Muscle layer of colon (tissue), 2 donors: ENCODE results near the gene DCAF17.

Experiments used
- H3K27ac ChIP-seq: one replicate; pipeline ENCODE4 v1.7.0; 2013; ENCODE audit warnings: low read depth, mild to moderate bottlenecking, low read length, moderate library complexity
- H3K27me3 ChIP-seq, 2 donors: one replicate each; pipeline ENCODE4 v1.7.0; 2013; ENCODE audit warnings: low read length in 2 of 2, mild to moderate bottlenecking in 2 of 2; ENCODE audit not compliant: insufficient read depth in 2 of 2, control insufficient read depth in 1 of 2
- H3K36me3 ChIP-seq: one replicate; pipeline ENCODE4 v1.7.0; 2013; ENCODE audit warnings: mild to moderate bottlenecking, low read length; ENCODE audit not compliant: insufficient read depth
- H3K4me1 ChIP-seq: one replicate; pipeline ENCODE4 v1.7.0; 2013; ENCODE audit warnings: mild to moderate bottlenecking, low read length; ENCODE audit not compliant: insufficient read depth
- H3K4me3 ChIP-seq, 2 donors: one replicate each; pipeline ENCODE4 v1.7.0; 2013; ENCODE audit warnings: low read length in 2 of 2, low read depth in 1 of 2, mild to moderate bottlenecking in 1 of 2, moderate library complexity in 1 of 2
- H3K9ac ChIP-seq: one replicate; pipeline ENCODE4 v1.7.0; 2013; ENCODE audit warnings: low read length
- H3K9me3 ChIP-seq: one replicate; pipeline ENCODE4 v1.7.0; 2013; ENCODE audit warnings: mild to moderate bottlenecking, low read length
- donor health status: abdominal sarcoma.
- donor health status: Adenocarcinoma of cecum.

Gene DCAF17

GRCh38 chr2:171470129-171470528, 36.1 kb downstream of the DCAF17 start:
- H3K27ac ChIP-seq = no peak overlapping the region
- H3K4me3 ChIP-seq = no peak overlapping the region
- H3K9ac ChIP-seq = no peak overlapping the region
- no peaks in the 10 kb centered on the region for H3K27me3 ChIP-seq
- no peaks in the 10 kb centered on the region for H3K9me3 ChIP-seq
- H3K4me1 ChIP-seq = no peaks in the 10 kb centered on the region
- H3K36me3 ChIP-seq = peaks cover 40% of the 10 kb centered on the region

DNA sequence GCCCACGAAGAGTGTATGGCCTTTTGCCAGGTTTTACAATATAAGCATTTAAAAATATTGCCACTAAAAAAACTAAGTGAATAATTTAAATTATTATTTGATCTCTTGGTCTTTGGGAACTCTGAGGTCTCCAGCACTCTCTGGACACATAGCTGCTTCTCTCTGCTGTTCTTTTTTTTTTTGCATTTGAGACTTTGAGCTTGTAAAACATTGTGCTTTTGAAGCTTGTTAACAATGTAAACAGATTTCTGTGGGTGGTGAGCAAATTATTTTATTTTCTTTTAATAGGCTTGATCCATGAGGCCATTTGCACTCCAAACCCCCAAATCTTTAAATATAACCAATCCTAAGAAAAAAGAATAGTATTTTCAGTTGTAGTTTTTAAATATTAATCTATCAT, 42.0 kb downstream of the DCAF17 start:
- H3K27me3 ChIP-seq = no peaks in the 10 kb centered on the region
- peaks cover 30% of the 10 kb centered on the region for H3K36me3 ChIP-seq
- no peak overlapping the region for H3K4me3 ChIP-seq
- H3K9ac ChIP-seq = no peak overlapping the region
- H3K27ac ChIP-seq = no peak overlapping the region
- H3K4me1 ChIP-seq = no peaks in the 10 kb centered on the region
- H3K9me3 ChIP-seq = no peaks in the 10 kb centered on the region

DNA sequence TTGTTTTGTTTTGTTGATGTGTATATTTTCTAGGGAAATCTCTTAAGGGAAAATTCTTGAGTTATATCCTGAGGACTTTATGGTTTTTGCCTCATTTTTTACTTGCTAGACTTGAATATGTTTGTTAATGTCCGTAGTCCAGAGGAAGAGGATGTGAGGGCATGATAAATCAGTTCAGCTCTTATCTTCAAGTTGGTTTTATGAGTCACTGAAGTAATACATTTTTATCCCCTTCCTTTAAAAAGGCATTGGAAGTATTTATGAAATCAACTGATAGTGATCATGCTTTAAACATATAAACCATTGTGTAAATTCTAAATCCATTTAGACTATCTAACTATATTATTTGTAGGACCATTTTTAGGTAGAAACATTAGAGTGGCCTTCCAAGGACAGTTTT, 44.3 kb downstream of the DCAF17 start:
- Histone ChIP-seq H3K4me3 (no peak overlapping the region), H3K9ac (no peak overlapping the region), H3K36me3 (peaks cover 38% of the 10 kb centered on the region), H3K4me1 (no peaks in the 10 kb centered on the region), H3K27me3 (no peaks in the 10 kb centered on the region), H3K9me3 (no peaks in the 10 kb centered on the region), H3K27ac (no peak overlapping the region)

DNA sequence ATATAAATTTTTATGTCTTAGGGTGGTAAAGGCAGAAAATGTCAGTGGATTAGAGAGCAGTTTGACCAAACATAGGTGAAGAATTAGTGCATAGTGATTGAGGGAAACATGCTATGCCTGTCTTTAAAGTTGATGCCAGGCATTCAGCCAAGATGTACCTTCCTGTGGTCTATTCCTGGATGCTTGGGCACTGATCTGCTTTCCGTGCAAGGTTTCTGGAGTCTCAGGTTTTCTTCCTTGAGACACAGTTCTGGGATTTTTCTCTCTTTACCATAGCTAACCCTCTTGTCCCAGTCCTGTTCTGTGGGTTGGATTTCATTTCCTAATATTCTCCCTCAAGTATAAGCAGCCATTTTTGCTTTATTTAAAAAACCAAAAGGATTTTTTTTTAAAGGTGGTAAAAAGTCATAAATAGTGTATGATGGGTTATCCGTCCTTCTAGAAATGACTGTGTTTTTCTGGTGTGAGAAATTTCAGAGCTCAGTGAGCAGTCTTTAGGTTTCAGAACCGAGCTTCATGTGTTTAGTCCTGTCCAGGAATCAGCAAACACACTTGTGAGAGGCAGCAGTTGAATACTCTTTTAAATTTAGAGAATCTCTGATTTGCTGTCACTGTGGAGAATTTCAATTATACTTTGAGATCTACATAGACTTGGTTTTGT, 45.3 kb downstream of the DCAF17 start:
- H3K9ac ChIP-seq = no peak overlapping the region
- no peaks in the 10 kb centered on the region for H3K9me3 ChIP-seq
- no peak overlapping the region for H3K4me3 ChIP-seq
- peaks cover 29% of the 10 kb centered on the region for H3K36me3 ChIP-seq
- no peaks in the 10 kb centered on the region for H3K4me1 ChIP-seq
- H3K27me3 ChIP-seq = no peaks in the 10 kb centered on the region
- no peak overlapping the region for H3K27ac ChIP-seq

GRCh38 chr2:171480908-171481307, 46.9 kb downstream of the DCAF17 start:
- H3K4me3 ChIP-seq = no peak overlapping the region
- no peak overlapping the region for H3K27ac ChIP-seq
- no peaks in the 10 kb centered on the region for H3K27me3 ChIP-seq
- H3K9me3 ChIP-seq = no peaks in the 10 kb centered on the region
- peaks cover 18% of the 10 kb centered on the region for H3K36me3 ChIP-seq
- no peak overlapping the region for H3K9ac ChIP-seq
- H3K4me1 ChIP-seq = no peaks in the 10 kb centered on the region

- H3K27ac ChIP-seq = no peak overlapping the region
- H3K36me3 ChIP-seq = peaks cover 18% of the 10 kb centered on the region
- no peak overlapping the region for H3K9ac ChIP-seq
- H3K27me3 ChIP-seq = no peaks in the 10 kb centered on the region
- H3K9me3 ChIP-seq = no peaks in the 10 kb centered on the region
- H3K4me1 ChIP-seq = no peaks in the 10 kb centered on the region
- no peak overlapping the region for H3K4me3 ChIP-seq
Observed at GRCh38 chr2:171482308-171482707, 48.3 kb downstream of the DCAF17 start.

GRCh38 chr2:171482877-171483276, 48.9 kb downstream of the DCAF17 start:
- Histone ChIP-seq H3K9ac (no peak overlapping the region), H3K27ac (no peak overlapping the region), H3K9me3 (no peaks in the 10 kb centered on the region), H3K4me3 (no peak overlapping the region), H3K36me3 (peaks cover 15% of the 10 kb centered on the region), H3K27me3 (no peaks in the 10 kb centered on the region), H3K4me1 (no peaks in the 10 kb centered on the region)

GRCh38 chr2:171483793-171484192, 49.8 kb downstream of the DCAF17 start:
- Histone ChIP-seq H3K36me3 (peaks cover 15% of the 10 kb centered on the region), H3K4me3 (no peak overlapping the region), H3K27ac (no peak overlapping the region), H3K4me1 (no peaks in the 10 kb centered on the region), H3K9me3 (no peaks in the 10 kb centered on the region), H3K9ac (no peak overlapping the region), H3K27me3 (no peaks in the 10 kb centered on the region)

GRCh38 chr2:171485116-171485515, 51.1 kb downstream of the DCAF17 start:
- Histone ChIP-seq H3K9me3 (no peaks in the 10 kb centered on the region), H3K4me1 (no peaks in the 10 kb centered on the region), H3K36me3 (peaks cover 15% of the 10 kb centered on the region), H3K27ac (no peak overlapping the region), H3K27me3 (no peaks in the 10 kb centered on the region), H3K4me3 (no peak overlapping the region), H3K9ac (no peak overlapping the region)

DNA sequence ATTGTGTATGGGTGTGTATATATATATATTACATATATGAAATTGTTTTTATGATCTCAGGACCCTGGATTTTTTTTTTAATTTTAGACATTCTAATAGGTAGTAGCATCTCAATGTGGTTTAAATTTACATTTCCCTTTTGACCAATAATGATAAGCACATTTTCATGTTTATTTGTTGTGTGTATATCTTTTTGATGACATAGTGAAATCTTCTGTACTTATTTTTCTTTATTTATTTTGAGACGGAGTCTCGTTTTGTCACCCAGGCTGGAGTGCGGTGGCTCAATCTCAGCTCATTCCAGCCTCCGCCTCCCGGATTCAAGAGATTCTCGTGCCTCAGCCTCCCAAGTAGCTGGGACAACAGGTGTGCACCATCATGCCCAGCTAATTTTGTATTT, 53.2 kb downstream of the DCAF17 start:
- no peaks in the 10 kb centered on the region for H3K9me3 ChIP-seq
- no peaks in the 10 kb centered on the region for H3K4me1 ChIP-seq
- no peak overlapping the region for H3K9ac ChIP-seq
- no peak overlapping the region for H3K4me3 ChIP-seq
- H3K36me3 ChIP-seq = peaks cover 9% of the 10 kb centered on the region
- no peak overlapping the region for H3K27ac ChIP-seq
- no peaks in the 10 kb centered on the region for H3K27me3 ChIP-seq

DNA sequence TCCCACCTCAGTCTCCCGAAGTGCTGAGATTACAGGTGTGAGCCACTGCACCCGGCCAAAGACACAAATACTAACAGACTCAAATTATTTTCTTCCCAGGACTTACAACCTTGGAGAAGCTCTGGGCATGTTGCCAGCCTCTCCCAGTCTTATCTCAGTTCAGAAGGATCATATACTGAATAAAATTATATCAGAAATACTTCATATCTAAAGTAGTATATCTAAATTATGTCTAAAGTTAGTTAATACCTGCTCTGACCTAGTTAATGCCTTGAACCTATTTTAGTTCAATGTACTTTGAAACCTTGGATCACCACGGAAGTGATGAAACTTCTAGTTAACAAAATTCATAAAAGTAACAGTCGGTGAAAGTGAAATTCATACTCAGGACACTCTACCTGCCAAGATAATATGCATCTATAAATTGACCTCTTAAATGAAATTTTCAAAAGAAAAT, 53.8 kb downstream of the DCAF17 start:
- Histone ChIP-seq H3K9me3 (no peaks in the 10 kb centered on the region), H3K9ac (no peak overlapping the region), H3K27ac (no peak overlapping the region), H3K4me3 (no peak overlapping the region), H3K27me3 (no peaks in the 10 kb centered on the region), H3K36me3 (peaks cover 3% of the 10 kb centered on the region), H3K4me1 (no peaks in the 10 kb centered on the region)

DNA sequence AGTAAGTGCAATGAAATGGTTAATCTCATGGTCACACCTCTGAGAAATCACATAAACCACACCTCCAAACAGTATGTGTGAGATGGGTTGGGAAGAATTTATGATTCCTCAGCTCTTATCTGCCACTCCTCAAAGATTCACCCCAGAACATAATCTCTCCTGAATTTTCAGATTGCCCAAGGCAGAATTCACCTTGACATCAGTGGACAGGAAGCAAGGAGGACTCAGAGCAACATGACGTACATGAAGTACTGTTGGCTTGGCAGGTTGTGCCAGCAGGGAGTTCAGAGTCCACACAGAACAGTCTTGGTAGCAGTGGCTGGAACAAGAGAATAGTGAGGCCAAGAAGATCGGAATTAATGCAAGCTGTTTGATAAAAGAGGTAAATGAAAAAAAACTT, 56.6 kb downstream of the DCAF17 start:
- Histone ChIP-seq H3K36me3 (no peaks in the 10 kb centered on the region), H3K27ac (no peak overlapping the region), H3K27me3 (no peaks in the 10 kb centered on the region), H3K9ac (no peak overlapping the region), H3K9me3 (no peaks in the 10 kb centered on the region), H3K4me3 (no peak overlapping the region), H3K4me1 (no peaks in the 10 kb centered on the region)
